DOHH2 (cell line): Measurements from ENCODE around the gene PIP4K2A.

Experiments
- CTCF ChIP-seq: fragments of 200-600 bp; sonication (generic); IDR thresholded peaks from one replicate; pipeline ENCODE4 v1.5.1; 2014; ENCODE audit warnings: antibody characterized with exemption, mild to moderate bottlenecking, low read depth, low read length; ENCODE audit not compliant: poor library complexity, severe bottlenecking
- EZH2phosphoT487 ChIP-seq: fragments of 200-600 bp; sonication (generic); IDR thresholded peaks from 2 replicates; pipeline ENCODE4 v1.6.1; 2017; ENCODE audit warnings: borderline replicate concordance, mild to moderate bottlenecking, antibody characterized with exemption, low read length, moderate library complexity, mixed read lengths

DNA sequence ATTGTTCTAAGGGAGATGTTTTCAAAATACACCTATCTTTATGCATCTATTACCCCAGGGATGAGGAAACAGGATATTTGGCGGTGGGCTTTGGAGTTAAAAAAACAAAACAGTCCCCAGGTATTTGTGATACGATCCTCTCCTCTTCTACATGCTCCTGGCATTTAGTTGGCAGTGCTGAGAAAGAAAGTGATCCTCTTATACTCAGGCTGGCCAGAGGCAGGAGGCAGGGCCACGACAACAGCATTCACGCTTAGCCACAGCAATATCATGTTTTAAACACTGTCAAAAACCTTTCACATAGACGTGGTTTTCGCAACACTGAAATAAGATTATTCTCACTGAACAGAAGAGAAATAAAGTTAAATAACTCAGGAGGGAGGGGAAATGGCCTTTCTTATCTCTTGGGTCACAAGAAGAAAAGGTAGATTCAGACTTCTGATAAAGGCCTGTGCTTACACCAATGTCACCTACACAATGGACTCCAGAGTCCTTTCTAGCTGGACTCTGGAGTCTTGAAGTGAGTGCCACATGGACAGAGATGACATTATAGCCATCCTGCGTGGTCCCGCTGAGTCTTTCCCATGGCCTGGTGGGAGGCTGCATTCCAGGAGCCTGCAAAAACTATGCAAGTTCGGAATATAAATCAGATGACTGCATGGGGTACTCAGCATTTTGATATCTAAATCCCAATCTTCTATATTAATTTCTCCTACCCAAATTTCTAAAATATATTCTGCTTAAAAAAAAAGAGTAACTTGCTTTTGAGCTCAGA is 88.7 kb downstream of the PIP4K2A start:
- TF ChIP-seq CTCF (no peak), EZH2phosphoT487 (no peak)
